Vagina (tissue), 2 donors: ENCODE data around the gene TUG1. TPM values are rescaled to one million over a fixed set of nuclear protein-coding genes. Genes with fewer than 3 reads are reported as not detected.

Experiments used
- DNase-seq, 2 donors: peaks; one replicate each; pipeline ENCODE4 v3.0.0-alpha.2; 2017; ENCODE audit errors: extremely low spot score in 2 of 2
- H3K27ac ChIP-seq: fragments of 200-600 bp; sonication (generic); one replicate; pipeline ENCODE4 v1.5.1; 2019
- H3K27me3 ChIP-seq: fragments of 200-600 bp; sonication (generic); one replicate; pipeline ENCODE4 v1.5.1; 2019
- H3K36me3 ChIP-seq, 2 donors: fragments of 200-600 bp; sonication (generic); one replicate each; pipeline ENCODE4 v1.5.1; 2017 to 2019
- H3K4me1 ChIP-seq: fragments of 200-600 bp; sonication (generic); one replicate; pipeline ENCODE4 v1.5.1; 2019
- H3K4me3 ChIP-seq, 2 donors: fragments of 200-600 bp; sonication (generic); 1 replicate in 1 of 2; 2 replicates in 1 of 2; pipeline ENCODE4 v1.5.1; 2016 to 2019
- H3K9me3 ChIP-seq: fragments of 200-600 bp; sonication (generic); one replicate; pipeline ENCODE4 v1.5.1; 2019
- POLR2A ChIP-seq, 2 donors: fragments of 450-650 bp; IDR thresholded peaks; one replicate each; pipeline ENCODE4 v1.6.1; 2017; ENCODE audit warnings: antibody characterized with exemption in 2 of 2, mild to moderate bottlenecking in 2 of 2, moderate library complexity in 2 of 2
- POLR2AphosphoS5 ChIP-seq, 2 donors: sonication (generic); formaldehyde crosslinking; IDR thresholded peaks; one replicate each; pipeline ENCODE4 v1.9.0; 2017; ENCODE audit warnings: antibody characterized with exemption in 2 of 2, mild to moderate bottlenecking in 2 of 2, low read depth in 1 of 2; ENCODE audit not compliant: insufficient read depth in 1 of 2
- intact Hi-C: fragments of 100-400 bp; cut with DNase I; formaldehyde crosslinking; loops from one replicate; pipeline ENCODE4 v1.15.1; 2023
- total RNA-seq: library from RNA; depleted of rRNA; stranded (reverse); fragments of >200 nt; gene quantifications from one replicate; pipeline ENCODE4 v1.2.3, GENCODE V29; 2016
- TF ChIP-seq, protein P1 (sequence below), 3 experiments: fragments of 450-650 bp in 2 of 3; fragments of 200-600 bp in 1 of 3; sonication (generic) in 1 of 3; IDR thresholded peaks; one replicate each; pipeline ENCODE4 v1.5.1; 2017 to 2019; ENCODE audit warnings: antibody characterized with exemption in 3 of 3, mild to moderate bottlenecking in 2 of 3, moderate library complexity in 2 of 3

The TUG1 gene
- total RNA-seq, 1 donor from 2014 or later: 85.0 TPM

DNA sequence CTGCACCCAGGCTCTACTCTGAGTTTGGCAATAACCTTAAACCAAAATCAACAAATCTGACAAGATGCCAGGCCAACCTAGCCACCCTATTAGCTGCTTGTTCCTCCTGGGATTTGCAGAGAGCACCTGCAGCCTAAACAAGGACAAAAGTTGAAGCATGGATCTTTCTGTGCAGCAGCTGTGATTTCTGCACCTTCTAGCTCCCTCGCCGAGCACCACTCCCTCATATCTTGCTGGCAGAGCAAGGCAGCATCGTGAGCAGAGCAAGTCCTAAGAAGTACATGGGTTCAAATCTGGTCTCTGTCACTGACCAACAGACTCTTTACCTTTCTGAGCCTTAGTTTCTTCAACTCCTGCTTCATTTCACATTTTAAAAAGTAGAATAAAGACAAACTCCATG, 38.8 kb upstream of the TUG1 start:
- peaks cover 0 to 85% of the 10 kb centered on the region in 2 donors for H3K36me3 ChIP-seq
- no peak for DNase-seq

GRCh38 chr22:30931541-30932300, 37.3 kb upstream of the TUG1 start:
- Histone ChIP-seq H3K36me3 (peaks cover 0 to 89% of the 10 kb centered on the region in 2 donors), H3K27me3 (no peaks in the 10 kb centered on the region), H3K27ac (no peak overlapping the region), H3K4me1 (no peaks in the 10 kb centered on the region), H3K9me3 (no peaks in the 10 kb centered on the region), H3K4me3 (no peak overlapping the region)
- TF ChIP-seq POLR2AphosphoS5 (IDR thresholded peaks at IDR 0.05; ENCODE audit: insufficient read depth in 1 of 2, low read depth in 1 of 2) (no peak), POLR2A (IDR thresholded peaks at IDR 0.05) (no peak)
- TF ChIP-seq, protein P1, sequence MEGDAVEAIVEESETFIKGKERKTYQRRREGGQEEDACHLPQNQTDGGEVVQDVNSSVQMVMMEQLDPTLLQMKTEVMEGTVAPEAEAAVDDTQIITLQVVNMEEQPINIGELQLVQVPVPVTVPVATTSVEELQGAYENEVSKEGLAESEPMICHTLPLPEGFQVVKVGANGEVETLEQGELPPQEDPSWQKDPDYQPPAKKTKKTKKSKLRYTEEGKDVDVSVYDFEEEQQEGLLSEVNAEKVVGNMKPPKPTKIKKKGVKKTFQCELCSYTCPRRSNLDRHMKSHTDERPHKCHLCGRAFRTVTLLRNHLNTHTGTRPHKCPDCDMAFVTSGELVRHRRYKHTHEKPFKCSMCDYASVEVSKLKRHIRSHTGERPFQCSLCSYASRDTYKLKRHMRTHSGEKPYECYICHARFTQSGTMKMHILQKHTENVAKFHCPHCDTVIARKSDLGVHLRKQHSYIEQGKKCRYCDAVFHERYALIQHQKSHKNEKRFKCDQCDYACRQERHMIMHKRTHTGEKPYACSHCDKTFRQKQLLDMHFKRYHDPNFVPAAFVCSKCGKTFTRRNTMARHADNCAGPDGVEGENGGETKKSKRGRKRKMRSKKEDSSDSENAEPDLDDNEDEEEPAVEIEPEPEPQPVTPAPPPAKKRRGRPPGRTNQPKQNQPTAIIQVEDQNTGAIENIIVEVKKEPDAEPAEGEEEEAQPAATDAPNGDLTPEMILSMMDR (IDR thresholded peaks at IDR 0.05): no peak
- intact Hi-C loops: no loop called here
- DNase-seq: no peak

More for the DNA sequence above, 38.8 kb upstream of the TUG1 start:
- no peak overlapping the region for H3K4me3 ChIP-seq
- H3K9me3 ChIP-seq: no peaks in the 10 kb centered on the region
- no peak overlapping the region for H3K27ac ChIP-seq
- H3K4me1 ChIP-seq: no peaks in the 10 kb centered on the region
- no peaks in the 10 kb centered on the region for H3K27me3 ChIP-seq
- intact Hi-C loops: no loop called here
- TF ChIP-seq, protein P1 (IDR thresholded peaks at IDR 0.05): no peak
- TF ChIP-seq POLR2A (IDR thresholded peaks at IDR 0.05): no peak

GRCh38 chr22:30932661-30933060, 36.4 kb upstream of the TUG1 start:
- H3K9me3 ChIP-seq: no peaks in the 10 kb centered on the region
- H3K36me3 ChIP-seq: peaks cover 0 to 89% of the 10 kb centered on the region in 2 donors
- H3K27ac ChIP-seq: no peak overlapping the region
- intact Hi-C loops: no loop called here
- no peak for DNase-seq
- no peaks in the 10 kb centered on the region for H3K27me3 ChIP-seq
- TF ChIP-seq, protein P1 (IDR thresholded peaks at IDR 0.05): no peak
- TF ChIP-seq POLR2A (IDR thresholded peaks at IDR 0.05) (no peak), POLR2AphosphoS5 (IDR thresholded peaks at IDR 0.05; ENCODE audit: insufficient read depth in 1 of 2, low read depth in 1 of 2) (no peak)
- H3K4me3 ChIP-seq: no peak overlapping the region
- no peaks in the 10 kb centered on the region for H3K4me1 ChIP-seq

DNA sequence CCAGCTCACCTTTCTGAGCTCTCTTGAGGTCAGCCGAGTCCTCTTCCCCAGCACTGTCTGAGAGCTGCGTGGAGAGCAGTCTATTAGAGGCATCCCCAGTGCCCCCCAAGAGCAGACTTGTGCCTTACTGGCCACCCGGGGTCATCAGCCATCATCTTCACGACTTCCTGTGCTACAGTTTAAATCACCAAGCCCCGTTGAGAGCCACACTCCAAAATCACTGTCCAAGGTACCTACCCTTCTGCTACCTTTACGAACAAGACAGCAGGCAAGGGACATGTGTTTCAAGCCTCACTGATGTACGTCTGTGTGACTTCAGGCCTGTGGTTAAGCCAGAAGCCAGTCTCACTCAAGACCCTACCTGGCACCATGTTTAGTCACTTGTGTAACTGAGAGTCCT, 35.6 kb upstream of the TUG1 start:
- no peak overlapping the region for H3K4me3 ChIP-seq
- H3K27ac ChIP-seq: no peak overlapping the region
- no peaks in the 10 kb centered on the region for H3K9me3 ChIP-seq
- no peaks in the 10 kb centered on the region for H3K27me3 ChIP-seq
- peaks cover 0 to 86% of the 10 kb centered on the region in 2 donors for H3K36me3 ChIP-seq
- H3K4me1 ChIP-seq: no peaks in the 10 kb centered on the region
- intact Hi-C loops: no loop called here
- TF ChIP-seq POLR2AphosphoS5 (IDR thresholded peaks at IDR 0.05; ENCODE audit: insufficient read depth in 1 of 2, low read depth in 1 of 2): no peak
- TF ChIP-seq POLR2A (IDR thresholded peaks at IDR 0.05): no peak
- TF ChIP-seq, protein P1 (IDR thresholded peaks at IDR 0.05): no peak
- no peak for DNase-seq

- intact Hi-C loops: no loop called here
- Histone ChIP-seq H3K36me3 (peaks cover 0 to 88% of the 10 kb centered on the region in 2 donors), H3K9me3 (no peaks in the 10 kb centered on the region), H3K4me3 (no peak overlapping the region), H3K27ac (no peak overlapping the region), H3K27me3 (no peaks in the 10 kb centered on the region), H3K4me1 (no peaks in the 10 kb centered on the region)
- no peak for TF ChIP-seq POLR2AphosphoS5 (IDR thresholded peaks at IDR 0.05; ENCODE audit: insufficient read depth in 1 of 2, low read depth in 1 of 2)
- TF ChIP-seq, protein P1 (IDR thresholded peaks at IDR 0.05): no peak
- TF ChIP-seq POLR2A (IDR thresholded peaks at IDR 0.05): no peak
- DNase-seq: no peak
Measured at GRCh38 chr22:30934053-30934452, 35.0 kb upstream of the TUG1 start.
